Panc1 (cell line): Measurements from ENCODE around the gene ZNF570.

ENCODE experiments used
- CTCF ChIP-seq: fragments of 450-650 bp; IDR thresholded peaks from 2 replicates; pipeline ENCODE4 v1.5.1; 2017; ENCODE audit warnings: mild to moderate bottlenecking
- POLR2AphosphoS5 ChIP-seq: IDR thresholded peaks from 2 replicates; pipeline ENCODE4 v1.6.1; 2012; ENCODE audit warnings: mild to moderate bottlenecking, low read depth, low read length, moderate library complexity
- TF ChIP-seq, protein P1 (sequence below), 2 experiments: IDR thresholded peaks; 2 replicates each; pipeline ENCODE4 v1.6.1; 2011 to 2012; ENCODE audit warnings: low read depth in 2 of 2, control low read depth in 1 of 2, low read length in 1 of 2, mild to moderate bottlenecking in 1 of 2, moderate library complexity in 1 of 2; ENCODE audit not compliant: insufficient read depth in 1 of 2

DNA sequence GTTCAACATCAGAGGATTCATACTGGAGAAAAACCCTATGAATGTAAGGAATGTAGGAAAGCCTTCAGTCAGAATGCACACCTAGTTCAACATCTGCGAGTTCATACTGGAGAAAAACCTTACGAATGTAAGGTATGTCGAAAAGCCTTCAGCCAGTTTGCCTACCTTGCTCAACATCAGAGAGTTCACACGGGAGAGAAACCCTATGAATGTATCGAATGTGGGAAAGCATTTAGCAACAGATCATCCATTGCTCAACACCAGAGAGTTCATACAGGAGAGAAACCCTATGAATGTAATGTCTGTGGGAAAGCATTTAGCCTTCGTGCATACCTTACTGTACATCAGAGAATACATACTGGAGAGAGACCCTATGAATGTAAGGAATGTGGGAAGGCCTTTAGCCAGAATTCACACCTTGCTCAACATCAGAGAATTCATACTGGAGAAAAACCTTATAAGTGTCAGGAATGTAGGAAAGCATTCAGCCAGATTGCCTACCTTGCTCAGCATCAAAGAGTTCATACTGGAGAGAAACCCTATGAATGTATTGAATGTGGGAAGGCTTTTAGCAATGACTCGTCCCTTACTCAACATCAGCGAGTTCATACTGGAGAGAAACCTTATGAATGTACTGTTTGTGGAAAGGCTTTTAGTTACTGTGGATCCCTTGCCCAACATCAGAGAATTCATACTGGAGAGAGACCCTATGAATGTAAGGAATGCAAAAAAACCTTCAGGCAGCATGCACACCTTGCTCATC is 15.4 kb downstream of the ZNF570 start:
- TF ChIP-seq, protein P1, sequence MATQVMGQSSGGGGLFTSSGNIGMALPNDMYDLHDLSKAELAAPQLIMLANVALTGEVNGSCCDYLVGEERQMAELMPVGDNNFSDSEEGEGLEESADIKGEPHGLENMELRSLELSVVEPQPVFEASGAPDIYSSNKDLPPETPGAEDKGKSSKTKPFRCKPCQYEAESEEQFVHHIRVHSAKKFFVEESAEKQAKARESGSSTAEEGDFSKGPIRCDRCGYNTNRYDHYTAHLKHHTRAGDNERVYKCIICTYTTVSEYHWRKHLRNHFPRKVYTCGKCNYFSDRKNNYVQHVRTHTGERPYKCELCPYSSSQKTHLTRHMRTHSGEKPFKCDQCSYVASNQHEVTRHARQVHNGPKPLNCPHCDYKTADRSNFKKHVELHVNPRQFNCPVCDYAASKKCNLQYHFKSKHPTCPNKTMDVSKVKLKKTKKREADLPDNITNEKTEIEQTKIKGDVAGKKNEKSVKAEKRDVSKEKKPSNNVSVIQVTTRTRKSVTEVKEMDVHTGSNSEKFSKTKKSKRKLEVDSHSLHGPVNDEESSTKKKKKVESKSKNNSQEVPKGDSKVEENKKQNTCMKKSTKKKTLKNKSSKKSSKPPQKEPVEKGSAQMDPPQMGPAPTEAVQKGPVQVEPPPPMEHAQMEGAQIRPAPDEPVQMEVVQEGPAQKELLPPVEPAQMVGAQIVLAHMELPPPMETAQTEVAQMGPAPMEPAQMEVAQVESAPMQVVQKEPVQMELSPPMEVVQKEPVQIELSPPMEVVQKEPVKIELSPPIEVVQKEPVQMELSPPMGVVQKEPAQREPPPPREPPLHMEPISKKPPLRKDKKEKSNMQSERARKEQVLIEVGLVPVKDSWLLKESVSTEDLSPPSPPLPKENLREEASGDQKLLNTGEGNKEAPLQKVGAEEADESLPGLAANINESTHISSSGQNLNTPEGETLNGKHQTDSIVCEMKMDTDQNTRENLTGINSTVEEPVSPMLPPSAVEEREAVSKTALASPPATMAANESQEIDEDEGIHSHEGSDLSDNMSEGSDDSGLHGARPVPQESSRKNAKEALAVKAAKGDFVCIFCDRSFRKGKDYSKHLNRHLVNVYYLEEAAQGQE (IDR thresholded peaks at IDR 0.05; ENCODE audit: insufficient read depth in 1 of 2, low read depth in 2 of 2, low read length in 1 of 2), result no peak
- TF ChIP-seq CTCF (no peak), POLR2AphosphoS5 (no peak)
